HAP-1 (cell line): ENCODE results near the gene DTNB.

Experiments
- DNase-seq, 2 experiments: peaks; one replicate each; pipeline ENCODE4 v3.0.0-alpha.2; 2016 to 2020; ENCODE audit warnings: low spot score in 2 of 2
- H3K27me3 ChIP-seq: fragments of 250-450 bp; sonication (Bioruptor Pico); 2 replicates; pipeline ENCODE4 v1.5.1; 2020; ENCODE audit warnings: low read depth, mild to moderate bottlenecking, moderate library complexity
- H3K36me3 ChIP-seq: fragments of 250-450 bp; sonication (Bioruptor Pico); replicated peaks from 2 replicates; pipeline ENCODE4 v1.5.1; 2020; ENCODE audit warnings: mild to moderate bottlenecking
- H3K4me1 ChIP-seq: fragments of 250-450 bp; sonication (Bioruptor Pico); 2 replicates; pipeline ENCODE4 v1.5.1; 2020; ENCODE audit warnings: mild to moderate bottlenecking
- H3K4me3 ChIP-seq: fragments of 250-450 bp; sonication (Bioruptor Pico); 2 replicates; pipeline ENCODE4 v1.5.1; 2020; ENCODE audit warnings: mild to moderate bottlenecking, moderate library complexity
- H3K9me3 ChIP-seq: fragments of 250-450 bp; sonication (Bioruptor Pico); 2 replicates; pipeline ENCODE4 v1.5.1; 2020; ENCODE audit warnings: mild to moderate bottlenecking, moderate library complexity
- in situ Hi-C: fragments of 300-500 bp; cut with MboI; formaldehyde crosslinking; loops from 3 replicates; pipeline ENCODE4 v1.14.3; 2020; ENCODE audit warnings: low sequenced_read_pairs, inconsistent platforms, mixed read lengths

Gene DTNB

GRCh38 chr2:25341011-25341727 is 332.2 kb downstream of the DTNB start:
- no peaks in the 10 kb centered on the region for H3K36me3 ChIP-seq
- H3K9me3 ChIP-seq = no peaks in the 10 kb centered on the region
- DNase-seq = peak in 1 of 2 experiments; percentile 46
- in situ Hi-C loops = no loop called here
- peak overlapping the region; percentile 32; the same call in 1 of the 2 replicates for H3K4me3 ChIP-seq
- H3K4me1 ChIP-seq = peaks cover 8% of the 10 kb centered on the region
- no peaks in the 10 kb centered on the region for H3K27me3 ChIP-seq

GRCh38 chr2:25340181-25340921 is 333.0 kb downstream of the DTNB start:
- Histone ChIP-seq H3K4me1 (peaks cover 8% of the 10 kb centered on the region), H3K36me3 (no peaks in the 10 kb centered on the region), H3K4me3 (peak overlapping the region; percentile 32), H3K9me3 (no peaks in the 10 kb centered on the region), H3K27me3 (no peaks in the 10 kb centered on the region)
- in situ Hi-C loops = no loop called here
- DNase-seq = peak in 1 of 2 experiments; percentile 62

GRCh38 chr2:25339791-25340180 is 333.6 kb downstream of the DTNB start:
- no peaks in the 10 kb centered on the region for H3K36me3 ChIP-seq
- peak in 1 of 2 experiments; percentile 35 for DNase-seq
- no peaks in the 10 kb centered on the region for H3K9me3 ChIP-seq
- H3K4me1 ChIP-seq = peaks cover 8% of the 10 kb centered on the region
- H3K4me3 ChIP-seq = no peak overlapping the region; the same call in 1 of the 2 replicates
- no peaks in the 10 kb centered on the region for H3K27me3 ChIP-seq
- in situ Hi-C loops = no loop called here

GRCh38 chr2:25339211-25339674 is 334.1 kb downstream of the DTNB start:
- no peak for DNase-seq
- Histone ChIP-seq H3K9me3 (no peaks in the 10 kb centered on the region), H3K4me3 (no peak overlapping the region), H3K4me1 (peaks cover 8% of the 10 kb centered on the region), H3K27me3 (no peaks in the 10 kb centered on the region), H3K36me3 (no peaks in the 10 kb centered on the region)
- in situ Hi-C loops = no loop called here

- no peak for DNase-seq
- H3K27me3 ChIP-seq = no peaks in the 10 kb centered on the region
- peaks cover 8% of the 10 kb centered on the region for H3K4me1 ChIP-seq
- no peaks in the 10 kb centered on the region for H3K36me3 ChIP-seq
- in situ Hi-C loops = no loop called here
- H3K4me3 ChIP-seq = no peak overlapping the region
- H3K9me3 ChIP-seq = no peaks in the 10 kb centered on the region
Observed at GRCh38 chr2:25338401-25338800, 335.0 kb downstream of the DTNB start.

- peaks cover 8% of the 10 kb centered on the region for H3K4me1 ChIP-seq
- in situ Hi-C loops = no loop called here
- no peaks in the 10 kb centered on the region for H3K27me3 ChIP-seq
- no peaks in the 10 kb centered on the region for H3K36me3 ChIP-seq
- no peak overlapping the region for H3K4me3 ChIP-seq
- no peaks in the 10 kb centered on the region for H3K9me3 ChIP-seq
- no peak for DNase-seq
Observed at GRCh38 chr2:25337891-25338290, 335.5 kb downstream of the DTNB start.

GRCh38 chr2:25337276-25337675 is 336.1 kb downstream of the DTNB start:
- Histone ChIP-seq H3K27me3 (no peaks in the 10 kb centered on the region), H3K36me3 (no peaks in the 10 kb centered on the region), H3K4me1 (peaks cover 4% of the 10 kb centered on the region), H3K9me3 (no peaks in the 10 kb centered on the region), H3K4me3 (no peak overlapping the region)
- DNase-seq = no peak
- in situ Hi-C loops = no loop called here

- Histone ChIP-seq H3K36me3 (no peaks in the 10 kb centered on the region), H3K27me3 (no peaks in the 10 kb centered on the region), H3K4me3 (no peak overlapping the region), H3K4me1 (peaks cover 4% of the 10 kb centered on the region), H3K9me3 (no peaks in the 10 kb centered on the region)
- in situ Hi-C loops = no loop called here
- no peak for DNase-seq
Observed at GRCh38 chr2:25336383-25336841, 337.0 kb downstream of the DTNB start.

GRCh38 chr2:25335971-25336370 is 337.4 kb downstream of the DTNB start:
- H3K4me1 ChIP-seq = peaks cover 4% of the 10 kb centered on the region
- no peak for DNase-seq
- H3K9me3 ChIP-seq = no peaks in the 10 kb centered on the region
- H3K4me3 ChIP-seq = no peak overlapping the region
- H3K36me3 ChIP-seq = no peaks in the 10 kb centered on the region
- H3K27me3 ChIP-seq = no peaks in the 10 kb centered on the region
- in situ Hi-C loops = no loop called here

- H3K4me1 ChIP-seq = peaks cover 1% of the 10 kb centered on the region
- no peak for DNase-seq
- H3K36me3 ChIP-seq = no peaks in the 10 kb centered on the region
- H3K27me3 ChIP-seq = no peaks in the 10 kb centered on the region
- H3K4me3 ChIP-seq = no peak overlapping the region
- H3K9me3 ChIP-seq = no peaks in the 10 kb centered on the region
- in situ Hi-C loops = no loop called here
Observed at GRCh38 chr2:25335204-25335603, 338.2 kb downstream of the DTNB start.

- Histone ChIP-seq H3K9me3 (no peaks in the 10 kb centered on the region), H3K27me3 (no peaks in the 10 kb centered on the region), H3K36me3 (no peaks in the 10 kb centered on the region), H3K4me3 (no peak overlapping the region), H3K4me1 (no peaks in the 10 kb centered on the region)
- DNase-seq = no peak
- in situ Hi-C loops = no loop called here
Observed at GRCh38 chr2:25334482-25334881, 338.9 kb downstream of the DTNB start.

- DNase-seq = no peak
- Histone ChIP-seq H3K9me3 (no peaks in the 10 kb centered on the region), H3K4me3 (no peak overlapping the region), H3K36me3 (no peaks in the 10 kb centered on the region), H3K4me1 (no peaks in the 10 kb centered on the region), H3K27me3 (no peaks in the 10 kb centered on the region)
- in situ Hi-C loops = no loop called here
Observed at GRCh38 chr2:25333981-25334380, 339.4 kb downstream of the DTNB start.

- H3K36me3 ChIP-seq = no peaks in the 10 kb centered on the region
Observed at GRCh38 chr2:25332571-25332970, 340.8 kb downstream of the DTNB start.

GRCh38 chr2:25331686-25332365 is 341.6 kb downstream of the DTNB start:
- H3K4me1 ChIP-seq = no peaks in the 10 kb centered on the region
- in situ Hi-C loops = no loop called here
- H3K4me3 ChIP-seq = no peak overlapping the region
- H3K36me3 ChIP-seq = no peaks in the 10 kb centered on the region
- no peaks in the 10 kb centered on the region for H3K9me3 ChIP-seq
- DNase-seq = no peak
- no peaks in the 10 kb centered on the region for H3K27me3 ChIP-seq

More at GRCh38 chr2:25332571-25332970, 340.8 kb downstream of the DTNB start:
- in situ Hi-C loops = no loop called here
- no peaks in the 10 kb centered on the region for H3K27me3 ChIP-seq
- no peaks in the 10 kb centered on the region for H3K4me1 ChIP-seq
- no peaks in the 10 kb centered on the region for H3K9me3 ChIP-seq
- no peak overlapping the region for H3K4me3 ChIP-seq
- no peak for DNase-seq
